H1 (cell line): ENCODE results near the gene DSE.

ENCODE experiments used
- CTCF ChIP-seq, 3 experiments: IDR thresholded peaks; 1 replicate in 2 of 3; 2 replicates in 1 of 3; pipeline versions ENCODE4 v1.5.1 to v1.6.1; 2011; ENCODE audit warnings: low read length in 3 of 3, mild to moderate bottlenecking in 3 of 3, inconsistent platforms in 2 of 3, low read depth in 1 of 3, moderate library complexity in 1 of 3; ENCODE audit not compliant: insufficient read depth in 1 of 3; ENCODE audit errors: control extremely low read depth in 1 of 3
- EZH2 ChIP-seq: fragments of 200-600 bp; sonication (generic); IDR thresholded peaks from 2 replicates; pipeline ENCODE4 v1.7.1; 2012; ENCODE audit warnings: low read depth, mild to moderate bottlenecking, moderate library complexity, low read length, inconsistent platforms; ENCODE audit not compliant: severe bottlenecking
- GABPA ChIP-seq: IDR thresholded peaks from 2 replicates; pipeline ENCODE4 v1.6.1; 2011; ENCODE audit warnings: mild to moderate bottlenecking, low read length, moderate library complexity, borderline replicate concordance; ENCODE audit not compliant: insufficient read depth
- HDAC2 ChIP-seq, 2 experiments: fragments of 300-600 bp in 1 of 2; sonication (generic) in 1 of 2; IDR thresholded peaks; 2 replicates each; pipeline ENCODE4 v1.6.1; 2011 to 2012; ENCODE audit warnings: low read depth in 2 of 2, low read length in 2 of 2, mild to moderate bottlenecking in 2 of 2, moderate library complexity in 2 of 2, borderline replicate concordance in 1 of 2, inconsistent platforms in 1 of 2
- POLR2A ChIP-seq, 2 experiments: IDR thresholded peaks; 1 replicate in 1 of 2; 2 replicates in 1 of 2; pipeline ENCODE4 v1.6.1; 2011; ENCODE audit warnings: low read depth in 2 of 2, low read length in 2 of 2, mild to moderate bottlenecking in 2 of 2; ENCODE audit errors: control extremely low read depth in 1 of 2
- POLR2AphosphoS5 ChIP-seq: IDR thresholded peaks from 2 replicates; pipeline ENCODE4 v1.6.1; 2011; ENCODE audit warnings: low read depth, low read length
- SIX5 ChIP-seq: IDR thresholded peaks from 2 replicates; pipeline ENCODE4 v1.6.1; 2011; ENCODE audit warnings: mild to moderate bottlenecking, low read depth, low read length
- SUZ12 ChIP-seq: fragments of 200-600 bp; sonication (generic); IDR thresholded peaks from 2 replicates; pipeline ENCODE4 v1.6.1; 2012; ENCODE audit warnings: mild to moderate bottlenecking, inconsistent platforms, low read length, moderate library complexity, mixed read lengths
- TAF1 ChIP-seq: IDR thresholded peaks from 2 replicates; pipeline ENCODE4 v1.6.1; 2011; ENCODE audit warnings: mild to moderate bottlenecking, low read depth, low read length

GRCh38 chr6:116374586-116374985, 3.8 kb downstream of the DSE start:
- TF ChIP-seq CTCF (IDR thresholded peaks at IDR 0.05; ENCODE audit: control extremely low read depth in 1 of 3, insufficient read depth in 1 of 3, low read depth in 1 of 3, low read length in 3 of 3), result no peak
- no peak for TF ChIP-seq SIX5
- no peak for TF ChIP-seq POLR2A (IDR thresholded peaks at IDR 0.05; ENCODE audit: control extremely low read depth in 1 of 2, low read depth in 2 of 2, low read length in 2 of 2)
- no peak for TF ChIP-seq HDAC2 (IDR thresholded peaks at IDR 0.05; ENCODE audit: borderline replicate concordance in 1 of 2, low read depth in 2 of 2, low read length in 2 of 2)
- TF ChIP-seq EZH2, result no peak
- TF ChIP-seq GABPA, result no peak
- no peak for TF ChIP-seq POLR2AphosphoS5
- no peak for TF ChIP-seq TAF1
- TF ChIP-seq SUZ12, result no peak
